GM18508 (cell line): ENCODE data around the gene WFDC10A.
"Not testable (repeated sequence)": the region's sequence is repeated elsewhere in the genome, so short reads cannot be mapped to it uniquely, and the experiment has no call there.

Source experiments
- ATAC-seq: cut with Tn5 transposase; IDR thresholded peaks from one replicate; pipeline ENCODE4 v1.9.1; 2021; ENCODE audit warnings: moderate number of reproducible peaks; ENCODE audit not compliant: insufficient read depth, unreplicated experiment

The WFDC10A gene

GRCh38 chr20:45629496-45630100 lies at the start of gene WFDC10A:
TSS of gene WFDC10A (plus strand) at chr20:45629739. CDS start at chr20:45629814, 75 bp downstream.
- no peak for ATAC-seq

- ATAC-seq = no peak
These were observed 47.8 kb upstream of the WFDC10A start for GRCh38 chr20:45581702-45582101.

DNA sequence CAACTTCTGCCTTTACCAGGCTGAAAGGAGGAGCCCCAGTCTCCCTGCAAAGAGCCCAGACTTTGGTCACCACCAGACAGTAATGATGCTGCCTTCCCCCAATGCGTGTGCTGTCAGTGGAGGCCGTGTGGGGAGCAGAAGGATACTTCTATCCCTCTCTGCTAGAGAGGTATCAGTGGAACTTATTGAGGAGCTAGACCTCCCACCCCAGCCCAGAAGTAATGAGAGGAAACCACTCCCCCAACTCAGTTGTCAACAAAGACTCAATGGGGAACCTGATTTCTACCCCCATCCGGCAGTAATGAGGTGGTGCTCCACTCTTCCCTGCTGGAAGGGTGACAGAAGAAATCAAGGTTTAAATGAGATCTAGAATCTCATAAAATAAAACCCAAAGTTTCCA lies 46.0 kb upstream of the WFDC10A start:
- no peak for ATAC-seq

DNA sequence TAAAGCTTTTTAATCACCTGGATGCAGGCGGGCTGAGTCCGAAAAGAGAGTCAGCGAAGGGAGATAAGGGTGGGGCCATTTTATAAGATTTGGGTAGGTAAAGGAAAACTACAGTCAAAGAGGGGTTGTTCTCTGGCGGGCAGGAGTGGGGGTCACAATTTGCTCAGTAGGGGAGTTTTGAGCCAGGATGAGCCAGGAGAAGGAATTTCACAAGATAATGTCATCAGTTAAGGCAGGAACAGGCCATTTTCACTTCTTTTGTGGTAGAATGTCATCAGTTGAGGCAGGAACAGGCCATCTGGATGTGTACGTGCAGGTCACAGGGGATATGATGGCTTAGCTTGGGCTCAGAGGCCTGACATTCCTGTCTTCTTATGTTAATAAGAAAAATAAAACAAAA lies 45.2 kb upstream of the WFDC10A start:
- ATAC-seq = not testable (repeated sequence)

DNA sequence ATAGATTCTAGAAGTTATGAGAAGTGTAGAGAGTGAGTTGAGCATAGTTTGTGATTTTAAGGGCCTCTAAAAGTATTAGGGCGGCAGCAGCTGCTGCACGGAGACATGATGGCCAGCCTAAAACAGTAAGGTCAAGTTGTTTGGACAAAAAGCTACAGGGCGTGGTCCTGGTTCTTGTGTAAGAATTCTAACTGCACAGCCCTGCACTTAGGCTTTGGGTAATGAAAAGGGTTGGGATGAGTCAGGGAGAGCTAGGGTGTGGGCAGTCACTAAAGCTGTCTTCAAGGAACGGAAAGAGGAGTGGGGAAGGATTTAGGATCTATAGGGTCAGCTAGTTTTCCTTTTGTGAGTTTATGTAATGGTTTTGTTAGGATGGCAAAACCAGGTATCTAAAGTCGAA lies 43.6 kb upstream of the WFDC10A start:
- ATAC-seq = not testable (repeated sequence)

DNA sequence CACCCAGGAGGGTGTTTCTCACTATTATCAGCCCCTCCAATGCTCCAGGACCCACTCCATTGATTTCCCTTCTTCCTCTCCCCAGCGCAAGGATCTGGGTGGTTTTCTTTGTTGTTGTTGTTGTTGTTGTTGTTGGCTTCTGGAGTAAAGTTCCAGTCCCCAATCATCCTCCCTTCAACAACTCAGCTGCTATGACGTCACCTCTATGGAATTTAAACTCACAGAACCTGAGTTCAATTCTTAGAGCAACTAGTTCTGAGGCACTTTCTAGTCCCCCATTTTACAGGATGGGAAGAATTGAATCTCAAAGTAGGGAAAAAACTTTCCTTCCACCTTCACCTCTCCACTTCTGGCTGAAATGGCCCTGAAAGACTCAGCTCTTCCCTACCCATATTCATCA lies 40.7 kb upstream of the WFDC10A start:
- no peak for ATAC-seq

DNA sequence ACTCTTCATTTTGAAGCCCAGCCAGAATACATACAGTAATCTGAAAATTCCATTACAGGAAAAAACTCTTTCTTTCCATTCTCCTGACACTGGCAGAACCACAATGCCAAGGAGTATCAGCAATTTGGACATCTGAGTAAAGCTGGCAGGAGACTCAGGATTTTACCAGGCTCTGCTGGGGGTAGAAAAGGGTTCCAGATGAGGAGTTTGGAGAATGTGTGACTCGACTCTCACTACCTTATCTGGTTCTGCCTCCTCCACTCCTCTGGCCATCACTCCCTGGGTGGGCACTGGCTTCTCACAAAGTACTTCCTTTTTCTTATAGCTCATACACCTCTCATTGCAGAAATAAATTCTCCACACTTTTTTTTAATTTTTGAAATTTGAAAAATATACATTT lies 39.8 kb upstream of the WFDC10A start:
- ATAC-seq = no peak

DNA sequence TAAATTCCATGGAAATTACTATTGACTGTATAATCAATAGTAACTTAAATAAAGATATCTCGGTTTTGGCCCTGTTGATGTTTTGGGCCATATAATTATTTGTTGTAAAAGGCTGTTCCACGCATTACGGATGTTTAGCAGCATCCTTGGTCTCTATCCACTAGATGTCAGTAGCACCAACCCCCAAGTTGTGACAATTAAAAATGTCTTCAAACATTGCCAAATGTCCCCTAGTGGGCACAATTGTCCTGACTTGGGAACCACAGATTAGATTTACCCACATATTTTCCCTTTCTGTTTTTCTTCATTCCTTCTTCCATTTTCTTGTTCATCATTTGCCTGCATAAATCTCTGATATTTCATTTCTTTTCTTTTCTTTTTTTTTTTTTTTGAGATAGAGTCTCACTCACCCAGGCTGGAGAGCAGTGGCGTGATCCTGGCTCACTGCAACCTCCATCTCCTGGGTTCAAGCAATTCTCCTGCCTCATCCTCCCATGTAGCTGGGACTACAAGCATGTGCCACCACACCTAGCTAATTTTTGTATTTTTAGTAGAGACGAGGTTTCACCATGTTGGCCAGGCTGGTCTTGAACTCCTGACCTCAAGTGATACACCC lies 36.9 kb upstream of the WFDC10A start:
- no peak for ATAC-seq

GRCh38 chr20:45593498-45593897 lies 36.0 kb upstream of the WFDC10A start:
- no peak for ATAC-seq

DNA sequence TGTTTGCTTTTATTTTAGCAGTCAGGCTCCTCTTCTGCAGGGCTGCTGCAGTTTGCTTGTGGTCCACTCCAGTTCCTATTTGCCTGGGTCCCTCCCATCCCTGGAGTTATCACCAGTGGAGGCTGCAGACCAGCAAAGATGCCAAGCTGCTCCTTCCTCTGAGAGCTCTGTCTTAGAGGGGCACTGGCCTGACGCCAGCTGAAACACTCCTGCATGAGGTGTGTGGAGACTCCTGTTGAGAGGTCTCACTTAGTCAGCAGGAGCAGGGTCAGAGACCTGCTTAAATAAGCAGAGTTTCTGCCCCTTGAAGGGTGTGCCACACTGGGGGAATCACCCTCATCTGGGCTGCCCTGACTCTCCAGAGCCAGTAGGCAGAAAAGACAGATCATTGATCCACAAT lies 34.3 kb upstream of the WFDC10A start:
- ATAC-seq = no peak

DNA sequence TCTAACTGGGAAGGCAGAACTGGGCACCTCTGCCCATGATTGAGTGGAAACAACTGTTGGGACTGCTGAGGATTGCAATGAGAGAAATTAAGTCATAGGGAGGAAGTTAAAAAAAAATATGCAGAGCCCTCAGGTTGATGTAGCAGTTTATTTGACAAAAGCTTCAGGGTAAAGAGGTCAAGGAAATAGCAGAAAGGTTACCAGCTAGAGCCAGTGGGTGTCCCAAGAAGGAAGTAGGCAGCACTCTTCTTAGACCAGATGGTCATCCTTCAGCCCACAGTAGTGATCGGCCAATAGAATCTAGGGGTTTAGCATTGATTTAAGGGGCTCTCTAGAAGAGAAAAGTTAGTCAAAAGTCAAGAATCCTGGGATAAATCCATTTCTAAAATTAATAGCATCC lies 21.7 kb upstream of the WFDC10A start:
- ATAC-seq = no peak

DNA sequence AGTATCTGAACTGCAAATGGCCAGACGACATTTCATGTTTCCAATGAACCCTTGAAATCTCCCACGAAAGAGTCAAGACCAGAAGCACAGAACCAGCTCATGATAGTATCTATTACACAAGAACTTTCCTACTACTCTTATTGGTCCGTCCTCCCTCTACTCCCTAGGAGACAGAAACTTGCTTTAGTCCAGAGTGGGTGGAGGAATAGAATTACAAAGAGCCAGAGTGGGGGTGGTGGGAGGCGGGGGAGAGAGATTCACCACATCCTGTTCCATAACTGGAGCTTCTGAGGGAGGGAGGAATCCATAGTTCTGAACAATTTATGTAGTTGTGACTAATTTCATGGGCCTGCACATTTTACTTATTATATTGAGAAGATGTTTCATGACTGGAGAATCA lies 18.5 kb upstream of the WFDC10A start:
- ATAC-seq = no peak

DNA sequence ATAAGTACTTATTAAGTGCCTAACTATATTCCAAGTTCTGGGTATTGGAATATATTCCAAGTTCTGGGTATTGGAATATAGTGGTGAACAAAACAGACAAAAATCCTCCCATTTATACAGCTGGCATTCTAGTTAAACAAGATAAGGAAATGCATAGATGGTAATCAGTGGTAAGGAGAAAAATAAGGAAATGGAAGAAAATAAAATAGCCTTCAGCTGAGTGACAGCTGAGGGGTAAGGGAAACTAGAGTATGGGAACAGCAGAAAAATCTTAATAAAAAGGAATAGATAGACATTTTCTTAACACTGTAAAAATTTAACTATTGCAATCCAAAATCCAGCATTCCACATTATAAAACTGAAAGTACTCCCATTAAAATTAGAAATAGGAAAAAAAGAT lies 17.2 kb upstream of the WFDC10A start:
- ATAC-seq = no peak

GRCh38 chr20:45617591-45617990 lies 11.9 kb upstream of the WFDC10A start:
- ATAC-seq = no peak

- no peak for ATAC-seq
These were observed 7.9 kb upstream of the WFDC10A start for GRCh38 chr20:45621593-45621992.

DNA sequence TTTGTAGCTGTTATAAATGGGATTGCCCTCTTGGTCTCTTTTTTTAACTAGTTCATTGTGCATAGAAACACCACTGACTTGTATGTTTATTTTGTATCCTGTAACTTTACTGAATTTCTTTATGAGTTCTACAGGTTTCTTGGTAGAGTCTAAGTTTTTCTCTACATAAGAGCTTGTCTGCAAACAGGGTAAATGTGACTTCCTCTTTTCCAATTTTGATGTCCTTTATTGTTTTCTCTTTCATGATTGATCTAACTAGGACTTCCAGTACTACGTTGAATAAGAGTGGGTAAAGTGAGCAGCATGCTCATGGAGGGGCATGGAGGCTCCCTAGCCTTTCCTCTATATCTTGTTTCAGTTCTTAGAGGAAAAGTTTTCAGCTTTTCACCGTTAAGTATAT lies 3.0 kb upstream of the WFDC10A start:
- no peak for ATAC-seq

- no peak for ATAC-seq
These were observed 832 bp downstream of the WFDC10A start for GRCh38 chr20:45630371-45630770.

GRCh38 chr20:45631184-45631583 lies 1.6 kb downstream of the WFDC10A start, which contains the start of gene WFDC9:
TSS of gene WFDC9 (minus strand) at chr20:45631284. CDS start at chr20:45610181, 21,103 bp downstream.
- no peak for ATAC-seq

DNA sequence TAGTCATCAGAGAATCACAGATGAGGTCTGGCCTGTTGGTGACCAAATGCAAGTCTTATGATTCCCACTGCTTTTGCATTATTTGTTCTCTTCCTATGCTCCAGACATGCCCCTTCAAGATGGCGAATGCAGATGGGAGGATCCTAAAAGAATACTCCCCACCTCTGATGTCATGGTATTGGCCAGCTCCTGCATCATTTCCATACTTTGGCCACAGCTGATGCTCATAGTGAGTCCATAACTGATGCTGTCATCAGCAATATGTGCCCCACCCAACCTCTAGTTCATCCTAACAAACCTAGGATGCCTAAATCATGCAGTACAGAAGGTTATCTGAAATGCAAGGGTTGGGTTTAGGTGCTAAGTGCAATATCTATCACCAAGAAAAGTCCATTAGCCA lies 7.0 kb downstream of the WFDC10A start:
- ATAC-seq = no peak

DNA sequence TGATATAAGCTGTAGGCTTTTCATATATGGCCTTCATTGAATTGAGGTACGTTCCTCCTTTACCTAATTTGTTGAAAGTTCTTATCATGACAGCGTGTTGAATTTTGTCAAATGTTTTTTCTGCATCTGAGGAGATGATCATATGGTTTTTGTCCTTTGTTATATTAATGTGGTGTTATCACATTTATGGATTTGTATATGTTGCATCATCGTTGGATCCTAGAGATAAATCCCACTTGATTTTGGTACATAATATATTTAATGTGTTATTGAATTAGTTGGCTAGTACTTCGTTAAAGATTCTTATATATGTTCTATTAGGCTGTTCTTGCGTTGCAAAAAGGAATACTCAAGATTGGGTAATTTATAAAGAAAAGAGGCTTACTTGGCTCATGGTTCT lies 10.1 kb downstream of the WFDC10A start:
- ATAC-seq = no peak

- ATAC-seq = not testable (repeated sequence)
These were observed 11.5 kb downstream of the WFDC10A start for GRCh38 chr20:45641076-45641475.

- ATAC-seq = not testable (repeated sequence)
These were observed 16.3 kb downstream of the WFDC10A start for GRCh38 chr20:45645869-45646268.
